Stimulated activated CD8-positive, alpha-beta memory T cell treated with anti-CD3 and anti-CD28 coated beads, Interleukin-7, amount 100 ng/mL, for 24 hours (primary cell): ENCODE measurements around the gene CDC14B.

ENCODE experiments used
- DNase-seq: peaks from one replicate; pipeline ENCODE4 v3.0.0-alpha.2; 2020; ENCODE audit warnings: low read depth

CDC14B gene

DNA sequence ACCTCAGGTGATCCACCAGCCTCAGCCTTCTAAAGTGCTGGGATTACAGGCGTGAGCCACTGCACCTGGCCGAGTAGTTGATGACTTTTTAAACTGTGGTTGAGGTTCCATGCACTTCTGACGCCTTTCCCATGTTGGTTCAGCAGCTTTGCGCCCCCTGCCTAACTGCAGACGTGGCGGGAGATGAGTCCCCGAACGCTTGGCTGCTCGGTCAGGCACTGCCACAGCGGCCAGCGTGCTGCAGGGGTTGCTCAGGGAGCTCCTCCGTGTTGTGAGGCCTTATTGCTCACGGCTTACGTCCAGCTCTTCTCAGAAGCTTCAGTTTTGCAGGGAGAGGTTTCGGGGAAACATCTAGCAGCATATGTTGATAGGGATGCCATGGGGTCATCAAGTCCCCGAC lies 134.4 kb downstream of the CDC14B start:
- DNase-seq: no peak

GRCh38 chr9:96484521-96484931 lies 135.1 kb downstream of the CDC14B start:
- DNase-seq: no peak

- no peak for DNase-seq
These were observed 135.8 kb downstream of the CDC14B start for GRCh38 chr9:96483733-96484390.

- DNase-seq: no peak
These were observed 136.4 kb downstream of the CDC14B start for GRCh38 chr9:96483197-96483596.

GRCh38 chr9:96482476-96482875 lies 137.2 kb downstream of the CDC14B start:
- DNase-seq: no peak

DNA sequence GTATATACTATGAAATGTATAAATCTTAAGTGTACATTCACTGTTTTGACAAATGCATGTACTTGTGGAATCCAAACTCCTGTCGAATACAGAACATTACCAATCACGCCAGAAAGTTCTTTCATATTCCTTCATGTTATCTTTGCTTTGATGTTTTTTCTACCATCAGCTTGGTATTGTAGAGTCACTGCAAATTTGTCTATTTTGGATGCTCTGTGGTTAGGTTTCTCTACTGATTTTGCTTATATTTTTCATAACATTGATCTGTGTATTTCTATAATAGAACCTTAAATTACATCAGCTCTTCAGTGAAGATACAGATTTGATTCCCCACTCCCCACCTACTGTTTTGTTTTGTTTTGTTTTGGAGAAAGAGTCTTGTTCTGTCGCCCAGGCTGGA lies 138.9 kb downstream of the CDC14B start:
- DNase-seq: no peak

DNA sequence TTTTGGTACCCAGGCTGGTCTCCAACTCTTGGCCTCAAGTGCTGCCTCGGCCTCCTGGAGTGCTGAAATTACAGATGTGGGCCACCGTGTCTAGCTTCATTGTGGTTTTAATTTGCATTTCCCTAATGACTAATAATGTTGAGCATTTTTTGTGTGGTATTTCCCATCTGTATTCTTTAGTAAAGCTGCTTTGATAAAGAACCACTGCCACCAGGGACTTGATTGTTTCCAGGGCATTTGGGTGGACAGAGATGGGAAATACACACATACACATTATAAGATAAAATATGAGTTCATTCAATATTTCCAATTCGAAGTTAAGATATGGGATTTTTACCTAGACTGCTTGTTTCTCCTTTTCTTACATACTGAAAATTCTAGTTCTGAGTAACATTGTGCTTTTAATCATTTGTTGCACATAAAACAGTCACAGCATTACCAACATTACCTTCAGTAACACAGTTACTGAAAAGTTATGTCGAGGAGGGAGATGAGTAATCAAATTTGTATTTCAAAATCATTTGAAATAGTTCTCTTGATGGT lies 140.7 kb downstream of the CDC14B start:
- DNase-seq: no peak

DNA sequence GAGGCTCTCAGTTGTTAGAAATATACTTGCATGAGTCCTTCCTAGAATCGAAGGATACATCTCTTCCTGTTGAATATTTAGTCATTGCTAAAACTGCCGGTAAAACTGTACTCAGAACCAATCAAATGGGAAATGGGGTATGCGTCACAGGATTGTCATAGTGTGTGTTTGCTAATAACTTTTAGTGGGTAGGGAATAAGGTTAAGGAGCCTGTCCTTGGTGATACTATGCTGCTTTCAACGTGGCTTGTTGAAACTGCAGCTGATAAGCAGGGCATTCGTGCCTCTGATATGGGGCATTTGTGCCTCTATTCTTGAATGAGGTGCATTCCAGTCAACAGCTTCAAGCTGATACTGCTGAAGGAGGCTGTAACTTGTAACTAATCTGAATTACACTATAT lies 143.1 kb downstream of the CDC14B start:
- DNase-seq: no peak

GRCh38 chr9:96476013-96476412 lies 143.6 kb downstream of the CDC14B start:
- DNase-seq: no peak

GRCh38 chr9:96467784-96468183 lies 151.9 kb downstream of the CDC14B start:
- DNase-seq: no peak

- DNase-seq: no peak
These were observed 155.2 kb downstream of the CDC14B start for GRCh38 chr9:96464426-96464825.

DNA sequence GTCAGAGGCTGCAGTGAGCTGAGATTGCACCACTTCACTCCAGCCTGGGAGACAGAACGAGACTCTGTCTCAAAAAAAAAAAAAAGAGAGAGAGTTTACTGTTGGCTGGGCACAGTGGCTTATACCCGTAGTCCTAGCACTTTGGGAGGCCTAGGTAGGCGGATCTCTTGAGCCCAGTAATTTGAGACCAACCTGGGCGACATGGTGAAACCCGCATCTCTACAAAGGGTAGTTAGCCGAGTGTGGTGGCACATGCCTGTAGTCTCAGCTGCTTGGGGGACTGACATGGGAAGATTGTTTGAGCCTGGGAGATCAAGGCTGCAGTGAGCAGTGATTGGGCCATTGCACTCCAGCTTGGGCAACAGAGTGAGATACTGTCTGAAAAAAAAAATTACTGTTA lies 157.1 kb downstream of the CDC14B start:
- no peak for DNase-seq

GRCh38 chr9:96461336-96461735 lies 158.3 kb downstream of the CDC14B start:
- no peak for DNase-seq

DNA sequence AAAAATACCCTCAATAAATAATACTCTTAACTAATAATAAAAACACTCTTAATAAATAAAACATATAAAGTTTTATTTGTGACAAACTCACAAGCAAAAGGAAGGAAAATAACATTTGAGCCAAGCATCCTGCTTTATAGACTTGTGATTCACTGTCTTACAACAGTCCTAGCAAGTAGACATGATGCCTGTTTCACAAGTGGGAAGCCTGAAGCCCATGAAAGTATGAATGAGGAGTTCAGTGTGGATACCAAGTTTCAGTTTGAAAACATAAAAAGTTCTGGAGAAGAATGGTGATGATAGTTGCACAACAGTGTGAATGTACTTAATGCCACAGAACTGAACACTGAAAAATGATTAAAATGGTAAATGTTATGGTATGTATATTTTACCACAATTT lies 158.8 kb downstream of the CDC14B start:
- no peak for DNase-seq

DNA sequence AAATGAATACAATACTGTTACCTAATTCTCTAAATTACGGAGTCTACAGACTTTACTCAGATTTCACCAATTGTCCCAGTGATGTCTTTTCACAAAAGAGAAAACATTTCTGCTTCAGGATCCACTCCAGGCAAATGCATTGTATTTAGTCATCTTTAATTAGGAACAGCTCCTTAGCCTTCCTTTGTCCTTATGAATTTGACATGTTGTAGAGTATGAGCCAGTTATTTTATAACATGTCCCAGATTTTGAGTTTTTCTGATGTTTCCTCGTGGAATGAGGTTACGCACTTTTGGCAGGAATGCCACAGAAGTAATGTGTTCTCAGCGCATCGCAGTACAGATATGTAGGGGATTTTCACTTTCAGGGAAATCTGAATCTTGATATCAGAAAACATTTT lies 159.2 kb downstream of the CDC14B start:
- DNase-seq: no peak

GRCh38 chr9:96459268-96460007 lies 160.2 kb downstream of the CDC14B start:
- DNase-seq: no peak

GRCh38 chr9:96458226-96458625 lies 161.4 kb downstream of the CDC14B start:
- no peak for DNase-seq

- DNase-seq: no peak
These were observed 162.4 kb downstream of the CDC14B start for GRCh38 chr9:96457266-96457665.

- DNase-seq: no peak
These were observed 166.0 kb downstream of the CDC14B start for GRCh38 chr9:96453625-96454024.

GRCh38 chr9:96450613-96451528 lies 168.8 kb downstream of the CDC14B start:
- DNase-seq: no peak
